ENCODE data around the gene DGKG.

DNA sequence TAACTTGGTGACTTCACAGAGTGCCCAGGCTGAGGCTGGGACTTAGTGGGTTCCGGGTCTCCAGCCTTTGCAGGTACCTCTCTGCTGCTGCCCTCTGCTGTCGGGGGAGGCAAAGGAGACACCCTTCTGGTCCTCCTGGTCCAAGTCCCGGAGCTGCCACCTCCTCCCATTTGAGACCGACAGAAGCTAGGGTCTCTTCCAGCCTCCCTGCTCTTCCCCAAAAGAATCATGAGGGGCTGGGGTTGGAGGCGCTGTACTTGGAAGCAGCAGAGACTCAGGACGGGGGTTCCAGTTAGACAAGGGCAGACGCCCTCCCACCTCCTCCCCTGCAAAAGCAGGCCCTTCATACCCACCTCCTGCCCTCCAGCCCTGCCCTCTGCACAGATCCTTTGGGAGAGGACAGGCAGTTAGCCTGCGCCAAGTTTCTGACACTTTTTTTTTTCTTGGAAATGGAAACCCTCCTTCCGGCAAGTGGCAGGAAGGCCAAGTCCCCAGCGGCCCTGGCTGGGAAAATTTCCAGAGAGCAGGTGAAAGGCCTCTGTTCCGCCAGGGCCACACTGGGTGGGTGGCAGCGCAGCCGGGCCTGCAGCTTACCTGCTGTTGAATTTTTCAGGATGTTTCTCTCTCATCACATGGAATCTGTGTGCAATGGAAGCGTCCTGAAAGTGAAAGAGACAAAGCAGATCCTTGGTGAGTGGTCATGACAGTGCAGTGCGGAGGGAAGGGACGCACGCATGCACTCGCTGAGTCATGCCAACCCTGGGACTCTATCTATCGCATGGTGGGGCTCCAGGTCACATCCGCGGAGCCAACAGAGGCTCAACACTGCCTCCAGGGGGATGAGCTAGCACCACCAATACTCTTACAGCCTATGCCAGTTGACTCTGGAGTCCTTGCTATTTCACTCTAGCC lies 119.9 kb downstream of the DGKG start:
- TF ChIP-seq POLR2AphosphoS5 (IDR thresholded peaks at IDR 0.05; ENCODE audit: low read depth) (no peak), SPI1 (IDR thresholded peaks at IDR 0.05; ENCODE audit: borderline replicate concordance, low read depth) (no peak)
- TF ChIP-seq, protein P1, sequence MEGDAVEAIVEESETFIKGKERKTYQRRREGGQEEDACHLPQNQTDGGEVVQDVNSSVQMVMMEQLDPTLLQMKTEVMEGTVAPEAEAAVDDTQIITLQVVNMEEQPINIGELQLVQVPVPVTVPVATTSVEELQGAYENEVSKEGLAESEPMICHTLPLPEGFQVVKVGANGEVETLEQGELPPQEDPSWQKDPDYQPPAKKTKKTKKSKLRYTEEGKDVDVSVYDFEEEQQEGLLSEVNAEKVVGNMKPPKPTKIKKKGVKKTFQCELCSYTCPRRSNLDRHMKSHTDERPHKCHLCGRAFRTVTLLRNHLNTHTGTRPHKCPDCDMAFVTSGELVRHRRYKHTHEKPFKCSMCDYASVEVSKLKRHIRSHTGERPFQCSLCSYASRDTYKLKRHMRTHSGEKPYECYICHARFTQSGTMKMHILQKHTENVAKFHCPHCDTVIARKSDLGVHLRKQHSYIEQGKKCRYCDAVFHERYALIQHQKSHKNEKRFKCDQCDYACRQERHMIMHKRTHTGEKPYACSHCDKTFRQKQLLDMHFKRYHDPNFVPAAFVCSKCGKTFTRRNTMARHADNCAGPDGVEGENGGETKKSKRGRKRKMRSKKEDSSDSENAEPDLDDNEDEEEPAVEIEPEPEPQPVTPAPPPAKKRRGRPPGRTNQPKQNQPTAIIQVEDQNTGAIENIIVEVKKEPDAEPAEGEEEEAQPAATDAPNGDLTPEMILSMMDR (IDR thresholded peaks at IDR 0.05; ENCODE audit: insufficient read depth, low read length), result peak; percentile 76

Data from HL-60 (cell line).